ENCODE measurements around the gene TBC1D16.
"Not testable (repeated sequence)": the region's sequence is repeated elsewhere in the genome, so short reads cannot be mapped to it uniquely, and the experiment has no call there.

TBC1D16 gene

GRCh38 chr17:80003969-80004368, 31.7 kb downstream of the TBC1D16 start:
- DNase-seq (ENCODE audit: low spot score), result no peak

DNA sequence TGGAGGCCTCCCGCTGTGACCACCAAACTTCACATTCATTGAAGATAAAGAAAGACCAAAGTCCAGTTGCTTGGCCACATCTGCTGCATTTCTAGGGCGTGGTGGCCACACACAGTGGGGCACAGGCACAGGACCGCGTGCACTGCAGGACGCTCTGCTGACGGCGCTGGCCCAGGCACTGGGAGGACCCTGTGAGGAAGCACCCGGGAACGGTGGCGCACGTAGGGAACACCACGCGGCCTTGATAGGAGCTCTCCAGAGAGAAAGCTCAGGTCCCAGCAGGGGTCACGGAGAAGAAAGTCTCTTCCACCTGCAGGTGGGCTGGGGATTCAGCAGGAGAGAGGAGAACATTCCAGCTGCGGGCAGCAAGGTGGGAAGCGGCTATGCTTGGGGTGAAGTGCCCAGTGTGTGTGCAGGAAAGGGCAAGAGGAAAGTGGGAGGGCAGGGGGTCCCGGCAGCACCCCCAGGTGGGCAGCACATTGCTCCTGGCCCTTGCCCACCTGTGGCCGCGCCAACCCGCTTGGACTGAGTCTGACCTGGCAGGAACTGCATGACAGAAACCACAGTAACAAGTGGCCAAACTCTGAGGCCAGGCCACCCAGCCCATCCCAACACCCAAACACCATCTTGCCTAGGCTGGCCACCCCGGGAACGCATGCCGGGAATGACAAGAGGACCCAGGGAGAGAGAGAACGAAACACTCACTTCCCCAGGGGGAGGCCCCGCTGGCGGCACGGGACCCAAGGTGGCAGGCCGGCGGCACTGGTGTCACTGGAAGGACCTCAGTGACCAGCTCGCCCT, 32.8 kb downstream of the TBC1D16 start:
- DNase-seq (ENCODE audit: low spot score), result no peak

DNA sequence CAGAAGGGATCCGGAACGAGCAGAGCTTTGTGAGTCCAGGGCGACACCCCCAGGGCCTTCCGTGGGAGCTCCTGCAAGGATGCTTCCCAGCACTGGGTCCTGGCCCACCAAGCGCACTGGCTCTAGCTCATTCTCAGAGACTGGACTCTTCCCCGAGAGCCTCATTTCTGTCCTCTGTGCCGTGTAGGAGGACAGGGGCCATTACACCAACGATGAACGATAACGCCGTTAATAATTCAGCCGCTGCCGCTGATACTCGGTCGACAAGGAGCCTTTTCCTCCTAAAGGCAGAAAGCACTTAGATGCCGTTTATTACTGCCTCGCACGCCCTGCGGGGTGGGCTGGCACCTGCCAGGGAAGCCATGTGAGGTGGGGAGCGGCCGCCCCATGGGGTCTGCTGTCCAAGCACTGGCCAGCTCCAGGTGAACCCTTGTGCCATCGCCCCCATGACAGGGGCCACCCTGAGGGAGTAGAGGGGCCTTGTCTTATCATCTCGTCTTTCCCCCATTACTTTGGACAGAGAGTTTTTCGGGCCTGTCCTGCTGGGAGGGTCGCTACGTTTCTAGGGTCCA, 33.5 kb downstream of the TBC1D16 start:
- DNase-seq (ENCODE audit: low spot score), result no peak

GRCh38 chr17:80000981-80001775, 34.5 kb downstream of the TBC1D16 start:
- no peak for DNase-seq (ENCODE audit: low spot score)

DNA sequence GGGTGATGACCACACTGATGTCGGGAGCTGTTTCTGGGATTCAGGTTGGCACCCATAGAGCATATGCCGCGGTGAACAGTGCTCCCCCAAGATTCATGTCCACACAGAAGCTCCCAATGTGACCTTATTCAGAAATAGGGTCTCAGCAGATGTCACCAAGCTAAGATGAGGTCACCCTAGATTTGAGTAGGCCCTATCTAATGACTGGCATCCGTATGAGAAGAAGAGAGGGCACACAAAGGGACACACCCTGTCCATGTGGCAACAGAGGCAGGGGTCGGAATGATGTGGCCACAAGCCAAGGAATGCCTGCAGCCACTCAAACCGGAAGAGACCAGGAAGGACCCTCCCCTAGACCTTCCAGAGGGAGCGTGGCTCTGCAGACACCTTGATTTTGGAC, 35.5 kb downstream of the TBC1D16 start:
- no peak for DNase-seq (ENCODE audit: low spot score)

DNA sequence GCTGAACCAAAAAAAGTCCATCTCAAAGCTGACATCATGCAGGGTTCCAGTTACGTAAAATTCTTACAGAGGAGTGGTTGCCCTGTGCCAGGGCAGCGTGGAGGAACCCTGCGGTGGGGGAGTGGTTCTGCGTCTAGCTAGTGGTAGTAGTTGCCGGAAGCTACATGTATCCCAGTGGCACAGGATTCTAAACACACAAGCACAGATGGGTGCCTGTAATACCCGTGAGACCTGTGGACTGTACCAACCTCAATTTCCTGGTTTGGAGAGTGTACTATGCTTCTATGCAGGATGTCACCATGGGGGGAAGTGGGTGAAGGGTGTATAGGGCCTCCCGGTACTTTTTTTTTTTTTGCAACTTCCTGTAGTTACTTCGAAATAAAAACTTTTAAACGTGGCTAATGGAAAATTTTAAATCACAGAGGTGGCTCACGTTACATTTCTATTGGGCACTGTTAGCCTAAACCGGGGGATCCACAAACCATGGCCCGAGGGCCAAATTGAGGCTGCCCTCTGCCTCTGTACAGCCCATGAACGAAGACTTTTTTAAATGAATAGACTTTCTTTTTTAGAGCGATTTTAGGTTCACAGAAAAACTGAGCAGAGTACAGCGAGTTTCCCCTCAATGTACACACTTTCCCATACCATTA, 38.5 kb downstream of the TBC1D16 start:
- no peak for DNase-seq (ENCODE audit: low spot score)

DNA sequence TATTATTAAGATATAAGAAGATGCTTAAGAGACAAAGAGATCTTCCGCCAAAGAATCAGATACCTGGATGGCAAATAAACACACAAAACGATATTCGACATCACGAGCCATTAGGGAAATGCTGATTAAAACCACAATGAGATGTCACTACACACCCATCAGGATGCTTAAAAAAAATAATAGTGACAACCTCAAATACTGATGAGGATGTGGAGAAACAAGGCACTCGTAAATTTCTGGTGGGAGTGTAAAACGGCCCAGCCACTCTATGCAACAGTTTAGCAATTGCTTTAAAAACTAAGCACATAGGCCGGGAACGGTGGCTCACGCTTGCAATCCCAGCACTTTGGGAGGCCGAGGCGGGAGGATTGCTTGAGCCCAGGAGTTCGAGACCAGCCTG, 39.4 kb downstream of the TBC1D16 start:
- DNase-seq (ENCODE audit: low spot score), result no peak

- DNase-seq (ENCODE audit: low spot score), result no peak
Observed at GRCh38 chr17:79995696-79996095, 40.0 kb downstream of the TBC1D16 start.

- DNase-seq (ENCODE audit: low spot score), result no peak
Observed at GRCh38 chr17:79994602-79995001, 41.1 kb downstream of the TBC1D16 start.

DNA sequence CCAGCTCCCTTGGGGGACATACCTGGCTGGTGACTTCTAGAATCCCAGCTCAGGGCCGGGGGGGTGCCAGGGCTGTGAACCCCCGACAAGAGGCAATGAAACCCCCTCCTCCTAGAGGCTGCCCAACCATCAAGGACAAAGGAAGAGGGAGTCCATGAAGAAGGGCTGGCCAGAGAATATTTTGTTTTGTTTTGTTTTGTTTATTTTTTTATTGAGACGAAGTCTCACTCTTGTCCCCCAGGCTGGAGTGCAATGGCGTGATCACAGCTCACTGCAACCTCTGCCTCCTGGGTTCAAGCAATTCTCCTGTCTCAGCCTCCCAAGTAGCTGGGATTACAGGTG, 41.5 kb downstream of the TBC1D16 start:
- not testable (repeated sequence) for DNase-seq (ENCODE audit: low spot score)

GRCh38 chr17:79993390-79994227, 42.1 kb downstream of the TBC1D16 start:
- DNase-seq (ENCODE audit: low spot score), result no peak

DNA sequence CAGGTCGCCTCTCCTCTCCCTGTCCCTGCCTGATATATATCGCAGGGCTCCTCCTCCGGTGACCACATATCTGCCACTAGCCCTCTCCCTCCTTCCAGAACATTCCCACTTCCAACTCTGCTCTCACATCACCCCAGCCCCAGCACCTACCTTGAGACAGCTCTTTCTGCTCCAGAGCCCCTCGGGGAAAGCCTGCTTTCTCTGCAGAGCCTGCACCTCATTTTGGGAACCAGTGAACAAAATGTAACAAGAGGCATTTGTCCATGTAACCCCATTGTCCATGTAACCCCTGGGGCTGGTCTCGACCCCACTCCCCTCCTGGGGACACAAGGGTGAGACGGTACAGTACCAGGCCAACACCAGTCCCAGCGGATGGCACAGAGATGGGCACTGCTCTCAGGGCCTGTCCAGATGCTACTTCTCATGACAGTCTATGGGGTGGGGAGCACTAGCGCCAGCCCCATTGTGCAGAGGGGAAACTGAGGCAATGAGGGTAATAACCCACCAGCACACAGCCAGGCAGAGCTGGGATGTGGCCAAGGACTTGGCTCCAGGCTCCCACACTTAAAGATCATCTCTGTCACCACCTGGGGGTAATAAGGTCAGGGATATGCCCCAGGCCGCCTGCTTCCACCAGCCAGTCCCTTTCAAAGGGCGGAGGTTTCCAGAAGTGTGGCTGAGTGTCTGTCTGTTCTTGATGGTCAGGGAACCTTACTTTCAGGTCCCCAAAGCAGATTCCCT, 42.9 kb downstream of the TBC1D16 start:
- DNase-seq (ENCODE audit: low spot score), result no peak

DNA sequence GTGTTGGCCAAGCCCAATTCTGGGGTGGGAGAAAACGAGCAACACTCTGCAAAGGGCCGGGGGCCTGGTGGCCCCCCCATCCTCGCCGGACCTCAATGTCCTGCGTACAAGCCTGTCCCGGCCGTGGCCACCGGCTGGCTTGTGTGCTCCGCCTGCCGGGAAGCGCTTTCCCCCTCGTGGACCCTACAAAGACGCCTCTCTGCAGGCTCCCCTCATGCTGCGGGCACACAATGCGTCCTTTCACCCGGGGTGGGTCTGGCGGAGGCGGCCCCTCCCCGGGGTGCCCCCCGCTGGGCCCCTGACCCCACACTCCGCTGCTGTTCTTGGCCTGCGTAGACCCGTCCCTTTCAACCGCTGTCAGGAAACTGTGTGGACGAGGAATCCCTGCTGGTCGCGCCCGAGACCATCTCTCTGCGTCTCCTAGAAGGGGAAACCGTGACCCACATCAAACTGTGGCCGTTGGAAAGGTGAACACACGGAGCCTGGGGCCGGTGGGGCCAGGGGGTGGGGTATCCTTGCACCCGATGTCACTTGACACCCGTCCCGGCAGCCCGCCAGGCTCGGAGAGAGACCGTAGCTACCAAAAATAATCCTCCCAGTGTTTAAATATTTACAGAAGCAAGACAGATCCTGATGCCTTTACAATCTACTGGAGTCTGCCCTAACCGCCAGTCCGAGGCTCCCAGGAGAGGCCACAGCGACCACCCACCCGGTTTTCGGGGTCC, 43.6 kb downstream of the TBC1D16 start:
- no peak for DNase-seq (ENCODE audit: low spot score)

- peak; percentile 87 for DNase-seq (ENCODE audit: low spot score)
Observed at GRCh38 chr17:79991140-79991923, 44.3 kb downstream of the TBC1D16 start.

GRCh38 chr17:79990704-79991103, 45.0 kb downstream of the TBC1D16 start:
- DNase-seq (ENCODE audit: low spot score), result no peak

DNA sequence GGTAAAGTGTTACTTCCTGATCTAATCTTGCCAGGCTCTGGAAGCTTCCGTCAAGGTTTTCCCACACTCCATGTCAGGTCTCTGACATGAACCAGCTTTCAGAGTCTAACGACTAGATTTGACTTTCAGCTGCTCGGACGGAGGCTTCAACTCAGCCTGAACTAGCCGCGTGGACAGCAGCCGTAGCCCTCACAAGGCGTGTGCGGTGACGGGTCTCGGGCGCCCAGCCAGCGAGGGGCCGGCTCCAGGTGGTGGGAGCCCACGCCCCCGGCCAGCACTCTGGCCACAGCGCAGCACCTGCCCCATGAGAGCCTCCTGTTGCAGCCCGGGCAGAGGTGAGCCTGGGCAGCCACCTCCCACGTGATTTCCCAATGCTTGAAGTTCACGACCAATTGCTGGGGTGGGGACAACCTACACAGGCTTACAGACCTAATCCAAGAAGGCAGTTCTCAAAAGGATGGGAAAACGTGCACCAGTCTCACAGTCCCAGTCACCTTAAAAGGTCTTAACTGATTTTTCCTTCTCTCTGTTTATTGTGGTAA, 45.5 kb downstream of the TBC1D16 start:
- no peak for DNase-seq (ENCODE audit: low spot score)

- no peak for DNase-seq (ENCODE audit: low spot score)
Observed at GRCh38 chr17:79989106-79989835, 46.4 kb downstream of the TBC1D16 start.

GRCh38 chr17:79988185-79988971, 47.3 kb downstream of the TBC1D16 start:
- DNase-seq (ENCODE audit: low spot score), result no peak
